ENCODE results near the gene PFKM. TPM values are rescaled to one million over a fixed set of nuclear protein-coding genes. Genes with fewer than 3 reads are reported as not detected.

Gene PFKM
- total RNA-seq, 3 donors from 2014 or later: 19.0 to 40.0 (median 31.8) TPM

- DNase-seq (ENCODE audit: low spot score in 2 of 2): no peak
- no peaks in the 10 kb centered on the region for H3K9me3 ChIP-seq
- intact Hi-C loops (cut with DNase I; ENCODE audit: low total_unique reads): no loop called here
These were observed 56.7 kb downstream of the PFKM start for GRCh38 chr12:48175613-48176416.

DNA sequence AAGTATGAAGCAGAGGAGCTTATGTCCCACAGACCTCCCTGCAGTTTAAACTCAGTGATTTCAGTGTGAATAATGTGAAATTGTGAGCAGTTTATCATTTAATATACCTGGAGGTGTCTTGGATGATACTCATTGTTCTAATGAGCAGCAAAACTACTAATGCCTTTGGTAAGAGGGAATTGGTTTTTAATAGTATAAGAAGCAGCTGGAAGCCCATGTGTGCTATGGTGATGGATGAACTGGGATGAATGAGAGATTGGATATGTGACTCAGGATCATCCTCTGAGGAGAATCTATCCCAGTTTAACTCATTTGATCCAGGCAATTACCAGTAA is 57.2 kb downstream of the PFKM start:
- intact Hi-C loops (cut with DNase I; ENCODE audit: low total_unique reads): no loop called here
- no peaks in the 10 kb centered on the region for H3K4me1 ChIP-seq
- H3K9me3 ChIP-seq: no peaks in the 10 kb centered on the region
- no peak for TF ChIP-seq POLR2AphosphoS5 (IDR thresholded peaks at IDR 0.05)
- no peak for TF ChIP-seq CTCF (IDR thresholded peaks at IDR 0.05)
- TF ChIP-seq POLR2A (IDR thresholded peaks at IDR 0.05): no peak
- no peak for DNase-seq (ENCODE audit: low spot score in 2 of 2)
- no peaks in the 10 kb centered on the region for H3K36me3 ChIP-seq
- H3K4me3 ChIP-seq: no peak overlapping the region
- peaks cover 0 to 12% of the 10 kb centered on the region in 2 donors for H3K27me3 ChIP-seq
- peak overlapping the region in 1 of 2 donors; percentile 40 for H3K27ac ChIP-seq

More at GRCh38 chr12:48175613-48176416, 56.7 kb downstream of the PFKM start:
- TF ChIP-seq POLR2AphosphoS5 (IDR thresholded peaks at IDR 0.05): no peak
- no peak for TF ChIP-seq POLR2A (IDR thresholded peaks at IDR 0.05)
- no peak for TF ChIP-seq CTCF (IDR thresholded peaks at IDR 0.05)
- Histone ChIP-seq H3K36me3 (no peaks in the 10 kb centered on the region), H3K27me3 (peaks cover 0 to 7% of the 10 kb centered on the region in 2 donors), H3K4me1 (no peaks in the 10 kb centered on the region), H3K27ac (peak overlapping the region; percentile 23 to 40), H3K4me3 (no peak overlapping the region)

GRCh38 chr12:48177982-48178381 is 58.8 kb downstream of the PFKM start:
- TF ChIP-seq POLR2AphosphoS5 (IDR thresholded peaks at IDR 0.05) (no peak), POLR2A (IDR thresholded peaks at IDR 0.05) (no peak), CTCF (IDR thresholded peaks at IDR 0.05) (no peak)
- Histone ChIP-seq H3K9me3 (no peaks in the 10 kb centered on the region), H3K4me1 (no peaks in the 10 kb centered on the region), H3K4me3 (no peak overlapping the region), H3K27ac (no peak overlapping the region), H3K36me3 (no peaks in the 10 kb centered on the region), H3K27me3 (peaks cover 0 to 19% of the 10 kb centered on the region in 2 donors)
- DNase-seq (ENCODE audit: low spot score in 2 of 2): no peak
- intact Hi-C loops (cut with DNase I; ENCODE audit: low total_unique reads): no loop called here

DNA sequence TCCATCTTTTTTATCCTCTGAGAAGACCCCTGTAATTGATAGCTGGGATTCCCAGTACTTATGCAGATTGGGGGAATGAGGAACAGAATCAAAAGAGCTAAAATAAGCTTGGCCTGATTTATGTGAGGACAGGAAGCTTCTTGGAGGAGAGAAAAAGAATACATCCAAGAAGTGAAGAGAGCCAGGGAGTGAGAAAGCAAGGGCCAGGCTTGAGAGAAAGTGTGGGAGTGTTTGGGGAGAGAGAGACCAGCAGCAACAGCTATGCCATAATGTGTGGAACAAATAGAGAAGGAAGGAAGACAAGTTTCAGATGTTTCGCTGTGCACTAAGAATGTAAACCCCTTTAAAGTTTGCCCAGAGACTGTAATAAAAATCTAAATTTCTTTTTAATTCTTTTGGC is 60.3 kb downstream of the PFKM start:
- TF ChIP-seq POLR2A (IDR thresholded peaks at IDR 0.05): no peak
- Histone ChIP-seq H3K27me3 (peaks cover 2 to 30% of the 10 kb centered on the region in 2 donors), H3K4me3 (no peak overlapping the region)

GRCh38 chr12:48180424-48180823 is 61.3 kb downstream of the PFKM start:
- no peak for DNase-seq (ENCODE audit: low spot score in 2 of 2)
- no peak for TF ChIP-seq POLR2A (IDR thresholded peaks at IDR 0.05)
- TF ChIP-seq CTCF (IDR thresholded peaks at IDR 0.05): no peak
- TF ChIP-seq POLR2AphosphoS5 (IDR thresholded peaks at IDR 0.05): no peak
- no peaks in the 10 kb centered on the region for H3K9me3 ChIP-seq
- H3K27ac ChIP-seq: no peak overlapping the region
- no peak overlapping the region for H3K4me3 ChIP-seq
- peaks cover 2 to 32% of the 10 kb centered on the region in 2 donors for H3K27me3 ChIP-seq
- intact Hi-C loops (cut with DNase I; ENCODE audit: low total_unique reads): no loop called here
- no peaks in the 10 kb centered on the region for H3K36me3 ChIP-seq
- peaks cover 0 to 6% of the 10 kb centered on the region in 2 donors for H3K4me1 ChIP-seq

More for the DNA sequence above, 60.3 kb downstream of the PFKM start:
- intact Hi-C loops (cut with DNase I; ENCODE audit: low total_unique reads): no loop called here
- no peak for DNase-seq (ENCODE audit: low spot score in 2 of 2)
- Histone ChIP-seq H3K4me1 (peaks cover 0 to 6% of the 10 kb centered on the region in 2 donors), H3K27ac (no peak overlapping the region), H3K9me3 (no peaks in the 10 kb centered on the region), H3K36me3 (no peaks in the 10 kb centered on the region)
